SK-N-SH (cell line): ENCODE data around the gene G3BP2. TPM values are rescaled to one million over a fixed set of nuclear protein-coding genes. Genes with fewer than 3 reads are reported as not detected.

Experiments used
- CTCF ChIA-PET: fragments of 300-600, 350-600 bp; formaldehyde crosslinking; extraction: SDS; loops from one replicate; lab custom pipeline; 2021; lab: Yijun Ruan, JAX
- POLR2A ChIA-PET: fragments of 350-600 bp; sonication (Branson Sonifier 250); formaldehyde crosslinking; extraction: SDS; loops from one replicate; lab custom pipeline; 2020; ENCODE audit warnings: antibody characterized with exemption, inconsistent platforms; lab: Yijun Ruan, JAX
- DNase-seq: peaks from one replicate; pipeline ENCODE4 v3.0.0; 2012
- H2AFZ ChIP-seq: fragments of 200-600 bp; sonication (generic); 2 replicates; pipeline ENCODE4 v1.8.1; 2016; ENCODE audit warnings: antibody characterized with exemption, mild to moderate bottlenecking, low read depth
- H3F3A ChIP-seq: fragments of 200-600 bp; sonication (generic); replicated peaks from 2 replicates; pipeline ENCODE3; 2016; ENCODE audit warnings: antibody characterized with exemption, mild to moderate bottlenecking; ENCODE audit not compliant: insufficient read depth
- H3K27ac ChIP-seq, 2 experiments: fragments of 200-500 bp in 1 of 2; fragments of 200-600 bp in 1 of 2; sonication (Bioruptor generic) in 1 of 2; sonication (generic), shearing (Covaris generic) in 1 of 2; 2 replicates each; pipeline versions ENCODE4 v1.5.1 to v1.6.1; 2014 to 2016; ENCODE audit warnings: low read depth in 2 of 2, inconsistent platforms in 1 of 2, low read length in 1 of 2, mild to moderate bottlenecking in 1 of 2, mixed read lengths in 1 of 2
- H3K27me3 ChIP-seq: fragments of 200-600 bp; sonication (generic), shearing (Covaris generic); 2 replicates; pipeline ENCODE4 v1.6.1; 2016; ENCODE audit warnings: mixed run types; ENCODE audit not compliant: insufficient read depth
- H3K36me3 ChIP-seq, 2 experiments: fragments of 200-500 bp in 1 of 2; fragments of 200-600 bp in 1 of 2; sonication (Bioruptor generic) in 1 of 2; sonication (generic) in 1 of 2; replicated peaks in 1 of 2; 2 replicates each; pipeline versions ENCODE3 to v1.5.1; 2014 to 2016; ENCODE audit warnings: low read length in 1 of 2, mild to moderate bottlenecking in 1 of 2; ENCODE audit not compliant: insufficient read depth in 2 of 2, control insufficient read depth in 1 of 2
- H3K4me1 ChIP-seq, 2 experiments: fragments of 200-500 bp in 1 of 2; fragments of 200-600 bp in 1 of 2; sonication (Bioruptor generic) in 1 of 2; sonication (generic), shearing (Covaris generic) in 1 of 2; 2 replicates each; pipeline versions ENCODE4 v1.5.1 to v1.6.1; 2014 to 2016; ENCODE audit warnings: low read depth in 1 of 2, low read length in 1 of 2, mixed run types in 1 of 2; ENCODE audit not compliant: insufficient read depth in 2 of 2, control insufficient read depth in 1 of 2
- H3K4me2 ChIP-seq: fragments of 200-600 bp; sonication (generic), shearing (Covaris generic); 2 replicates; pipeline ENCODE4 v1.6.1; 2017; ENCODE audit warnings: mixed run types
- H3K4me3 ChIP-seq, 2 experiments: fragments of 200-500 bp in 1 of 2; fragments of 200-600 bp in 1 of 2; sonication (Bioruptor generic) in 1 of 2; sonication (generic), shearing (Covaris generic) in 1 of 2; 2 replicates each; pipeline versions ENCODE4 v1.5.1 to v1.8.1; 2014 to 2016; ENCODE audit warnings: low read depth in 2 of 2, inconsistent platforms in 1 of 2, low read length in 1 of 2, mild to moderate bottlenecking in 1 of 2, mixed read lengths in 1 of 2, moderate library complexity in 1 of 2
- H3K79me2 ChIP-seq: fragments of 200-600 bp; sonication (generic); 2 replicates; pipeline ENCODE4 v1.8.1; 2017; ENCODE audit warnings: mild to moderate bottlenecking; ENCODE audit not compliant: insufficient read depth
- H3K9ac ChIP-seq: fragments of 200-600 bp; sonication (generic); 2 replicates; pipeline ENCODE4 v1.6.1; 2017; ENCODE audit warnings: mixed run types
- H3K9me2 ChIP-seq: fragments of 200-600 bp; sonication (generic); 2 replicates; pipeline ENCODE4 v1.6.1; 2017; ENCODE audit warnings: mixed run types
- H3K9me3 ChIP-seq: fragments of 200-600 bp; sonication (generic); 2 replicates; pipeline ENCODE4 v1.6.1; 2017; ENCODE audit warnings: mixed run types, mild to moderate bottlenecking, moderate library complexity
- H4K20me1 ChIP-seq: fragments of 200-600 bp; sonication (generic); 2 replicates; pipeline ENCODE4 v1.6.1; 2017; ENCODE audit warnings: mild to moderate bottlenecking, mixed run types; ENCODE audit not compliant: insufficient read depth
- CHD2 ChIP-seq: fragments of 150-350 bp; IDR thresholded peaks from 2 replicates; pipeline ENCODE4 v1.6.1; 2018; ENCODE audit warnings: low read length; ENCODE audit not compliant: partially characterized antibody
- CTCF ChIP-seq: fragments of 200-600 bp; sonication (generic); IDR thresholded peaks from 2 replicates; pipeline ENCODE4 v1.6.1; 2017; ENCODE audit warnings: antibody characterized with exemption, mild to moderate bottlenecking, moderate library complexity
- ELF1 ChIP-seq: IDR thresholded peaks from 2 replicates; pipeline ENCODE4 v1.4.0; 2012
- EZH2phosphoT487 ChIP-seq: fragments of 200-600 bp; sonication (generic); IDR thresholded peaks from 2 replicates; pipeline ENCODE4 v1.6.1; 2017; ENCODE audit warnings: low read depth, mixed run types, mild to moderate bottlenecking, antibody characterized with exemption, moderate library complexity, borderline replicate concordance
- FOSL2 ChIP-seq: IDR thresholded peaks from 2 replicates; pipeline ENCODE4 v1.4.0; 2012; ENCODE audit warnings: low read depth, mild to moderate bottlenecking, moderate library complexity, borderline replicate concordance
- FOXM1 ChIP-seq: IDR thresholded peaks from 2 replicates; pipeline ENCODE4 v1.4.0; 2012; ENCODE audit warnings: low read depth, mild to moderate bottlenecking
- GATA2 ChIP-seq: sonication (generic); formaldehyde crosslinking; IDR thresholded peaks from 2 replicates; pipeline ENCODE4 v1.5.0; 2020; ENCODE audit warnings: mild to moderate bottlenecking, missing genetic modification reagents
- JUND ChIP-seq: IDR thresholded peaks from 2 replicates; pipeline ENCODE4 v1.4.0; 2012
- MEF2A ChIP-seq: IDR thresholded peaks from 2 replicates; pipeline ENCODE4 v1.4.0; 2012; ENCODE audit warnings: low read depth, borderline replicate concordance
- MXI1 ChIP-seq: IDR thresholded peaks from 2 replicates; pipeline ENCODE4 v1.6.1; 2012; ENCODE audit warnings: mild to moderate bottlenecking, low read depth, low read length, improper control_type of control experiment
- NFIC ChIP-seq: IDR thresholded peaks from 2 replicates; pipeline ENCODE4 v1.4.0; 2012; ENCODE audit warnings: borderline replicate concordance
- POLR2AphosphoS5 ChIP-seq: IDR thresholded peaks from 2 replicates; pipeline ENCODE4 v1.6.1; 2012; ENCODE audit warnings: low read depth, low read length
- RAD21 ChIP-seq: IDR thresholded peaks from 2 replicates; pipeline ENCODE4 v1.6.1; 2012; ENCODE audit warnings: mild to moderate bottlenecking, low read length
- RFX5 ChIP-seq: IDR thresholded peaks from 2 replicates; pipeline ENCODE4 v1.6.1; 2012; ENCODE audit warnings: mild to moderate bottlenecking, improper control_type of control experiment, low read length
- RXRA ChIP-seq: IDR thresholded peaks from 2 replicates; pipeline ENCODE4 v1.4.0; 2012; ENCODE audit warnings: low read depth, mild to moderate bottlenecking, borderline replicate concordance
- SIN3A ChIP-seq: IDR thresholded peaks from 2 replicates; pipeline ENCODE4 v1.6.1; 2012; ENCODE audit warnings: low read depth, mild to moderate bottlenecking, low read length, moderate library complexity, borderline replicate concordance
- SMC3 ChIP-seq: IDR thresholded peaks from 2 replicates; pipeline ENCODE4 v1.6.1; 2012; ENCODE audit warnings: low read depth, low read length, improper control_type of control experiment
- TAF1 ChIP-seq: IDR thresholded peaks from 2 replicates; pipeline ENCODE4 v1.6.1; 2012; ENCODE audit warnings: low read depth, mild to moderate bottlenecking, low read length, moderate library complexity, borderline replicate concordance
- TCF12 ChIP-seq: IDR thresholded peaks from 2 replicates; pipeline ENCODE4 v1.4.0; 2012
- USF1 ChIP-seq: IDR thresholded peaks from 2 replicates; pipeline ENCODE4 v1.4.0; 2012; ENCODE audit warnings: low read depth, borderline replicate concordance
- USF2 ChIP-seq: fragments of 150-350 bp; IDR thresholded peaks from 2 replicates; pipeline ENCODE4 v1.6.1; 2017; ENCODE audit warnings: antibody characterized with exemption, low read length, low read depth, borderline replicate concordance
- YY1 ChIP-seq: IDR thresholded peaks from 2 replicates; pipeline ENCODE4 v1.4.0; 2012; ENCODE audit warnings: low read depth, mild to moderate bottlenecking
- WGBS: methylation state at CpG from one replicate; pipeline ENCODE4 v1.1.6; 2017; ENCODE audit warnings: low lambda C conversion rate; 5-methylcytosine and 5-hydroxymethylcytosine counted together
- polyA plus RNA-seq, 3 experiments: library from polyadenylated mRNA; depleted of rRNA; stranded (reverse); fragments of >200 nt; gene quantifications; 2 replicates each; pipeline ENCODE4 v1.2.3, GENCODE V29; 2012
- TF ChIP-seq, protein P1 (sequence below): IDR thresholded peaks from 2 replicates; pipeline ENCODE4 v1.4.0; 2012; ENCODE audit warnings: low read depth, borderline replicate concordance

Gene G3BP2
- polyA plus RNA-seq, 1 of the 3 experiments (the other 2 are of a cell fraction): 35.9 TPM

GRCh38 chr4:75655562-75655961, 17.6 kb downstream of the G3BP2 start:
- no peak overlapping the region for H3K4me2 ChIP-seq
- no peaks in the 10 kb centered on the region; a peak in 1 of 4 replicates for H3K4me1 ChIP-seq
- peaks cover 73 to 84% of the 10 kb centered on the region in 2 experiments for H3K36me3 ChIP-seq
- H3K9me3 ChIP-seq: no peaks in the 10 kb centered on the region
- peaks cover 13% of the 10 kb centered on the region for H4K20me1 ChIP-seq
- POLR2A ChIA-PET: no interaction called here
- H3K27me3 ChIP-seq: no peaks in the 10 kb centered on the region
- 88% methylated on average over 2 of the region's 2 CpGs for WGBS
- H3F3A ChIP-seq: peaks cover 17% of the 10 kb centered on the region
- H2AFZ ChIP-seq: no peak overlapping the region
- TF ChIP-seq RAD21 (no peak), CHD2 (no peak), FOXM1 (no peak), TCF12 (no peak), JUND (no peak), ELF1 (no peak), EZH2phosphoT487 (no peak), POLR2AphosphoS5 (no peak), SIN3A (no peak), MXI1 (no peak), TAF1 (no peak), USF2 (no peak), FOSL2 (no peak), USF1 (no peak)
- TF ChIP-seq, protein P1, sequence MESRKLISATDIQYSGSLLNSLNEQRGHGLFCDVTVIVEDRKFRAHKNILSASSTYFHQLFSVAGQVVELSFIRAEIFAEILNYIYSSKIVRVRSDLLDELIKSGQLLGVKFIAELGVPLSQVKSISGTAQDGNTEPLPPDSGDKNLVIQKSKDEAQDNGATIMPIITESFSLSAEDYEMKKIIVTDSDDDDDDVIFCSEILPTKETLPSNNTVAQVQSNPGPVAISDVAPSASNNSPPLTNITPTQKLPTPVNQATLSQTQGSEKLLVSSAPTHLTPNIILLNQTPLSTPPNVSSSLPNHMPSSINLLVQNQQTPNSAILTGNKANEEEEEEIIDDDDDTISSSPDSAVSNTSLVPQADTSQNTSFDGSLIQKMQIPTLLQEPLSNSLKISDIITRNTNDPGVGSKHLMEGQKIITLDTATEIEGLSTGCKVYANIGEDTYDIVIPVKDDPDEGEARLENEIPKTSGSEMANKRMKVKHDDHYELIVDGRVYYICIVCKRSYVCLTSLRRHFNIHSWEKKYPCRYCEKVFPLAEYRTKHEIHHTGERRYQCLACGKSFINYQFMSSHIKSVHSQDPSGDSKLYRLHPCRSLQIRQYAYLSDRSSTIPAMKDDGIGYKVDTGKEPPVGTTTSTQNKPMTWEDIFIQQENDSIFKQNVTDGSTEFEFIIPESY: no peak
- TF ChIP-seq, all 33 proteins: peak for 0
- no peak overlapping the region; a peak in 1 of 4 replicates for H3K27ac ChIP-seq
- H3K9ac ChIP-seq: no peak overlapping the region
- CTCF ChIA-PET: interaction anchor here (0.6 to 1.9 kb wide), 4 partner anchors 9 to 68 kb away, joined by 3 to 9 read pairs (median 4); partner anchors contain the start of gene USO1
- no peak for DNase-seq
- no peaks in the 10 kb centered on the region for H3K9me2 ChIP-seq
- H3K79me2 ChIP-seq: peaks cover 69% of the 10 kb centered on the region
- no peak overlapping the region for H3K4me3 ChIP-seq

DNA sequence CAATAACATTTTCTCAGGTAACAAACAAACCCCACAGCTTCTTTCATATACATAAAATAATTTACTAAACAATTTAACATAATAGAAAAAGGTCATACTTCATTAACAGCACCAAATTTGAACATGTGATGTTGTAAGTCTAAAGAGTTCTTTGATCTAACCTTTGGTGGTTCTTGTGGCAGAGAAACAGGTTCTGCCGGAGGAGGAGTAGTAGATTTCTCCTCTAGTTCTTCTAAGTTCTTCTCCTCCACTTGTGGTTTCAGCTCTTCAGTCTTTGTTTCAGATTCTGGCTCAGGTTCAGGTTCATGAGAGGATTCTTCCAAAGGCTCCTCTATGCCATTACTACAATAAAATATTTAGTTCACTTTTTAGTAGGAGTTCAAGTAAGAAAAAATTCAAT, 18.3 kb downstream of the G3BP2 start:
- Histone ChIP-seq H3K36me3 (peaks cover 70 to 81% of the 10 kb centered on the region in 2 experiments), H3K4me2 (no peak overlapping the region), H2AFZ (no peak overlapping the region), H3K79me2 (peaks cover 69% of the 10 kb centered on the region), H3K4me1 (no peaks in the 10 kb centered on the region; a peak in 1 of 4 replicates), H3F3A (peaks cover 17% of the 10 kb centered on the region), H3K27ac (no peak overlapping the region), H3K9ac (no peak overlapping the region), H4K20me1 (peaks cover 10% of the 10 kb centered on the region), H3K9me3 (no peaks in the 10 kb centered on the region), H3K27me3 (no peaks in the 10 kb centered on the region), H3K9me2 (no peaks in the 10 kb centered on the region), H3K4me3 (no peak overlapping the region)
- no peak for DNase-seq
- TF ChIP-seq GATA2: no peak
- TF ChIP-seq FOSL2: no peak
- no peak for TF ChIP-seq NFIC
- TF ChIP-seq JUND: no peak
- TF ChIP-seq RFX5: no peak
- no peak for TF ChIP-seq ELF1
- TF ChIP-seq EZH2phosphoT487: no peak
- TF ChIP-seq MEF2A: no peak
- no peak for TF ChIP-seq CTCF
- no peak for TF ChIP-seq RXRA
- TF ChIP-seq TCF12: no peak
- TF ChIP-seq YY1: no peak
- TF ChIP-seq USF2: no peak
- no peak for TF ChIP-seq SMC3
- ChIA-PET POLR2A (no interaction called here), CTCF (interaction anchor here (0.6 to 3.7 kb wide), 7 partner anchors 9 to 193 kb away, joined by 3 to 23 read pairs (median 5); partner anchors contain the start of gene USO1)
- 93% methylated on average over 1 of the region's 1 CpG for WGBS
